GM12878 (cell line): ENCODE data around the gene SEMA3G. TPM values are rescaled to one million over a fixed set of nuclear protein-coding genes. Genes with fewer than 3 reads are reported as not detected.

Experiments used
- ATAC-seq: fragments of 200-7000 bp; cut with Tn5 transposase; 3 replicates; pipeline ENCODE4 v1.9.1; 2020; ENCODE audit warnings: mild to moderate bottlenecking, moderate library complexity
- BruUV-seq: library from RNA; stranded (reverse); fragments of 400-500 nt; replicated peaks from 2 replicates; lab custom pipeline; 2021; lab: Mats Ljungman, UMichigan
- CTCF ChIA-PET: fragments of 300-600 bp; sonication (Branson Sonifier 250); formaldehyde crosslinking; extraction: SDS; loops from one replicate; lab custom pipeline; 2021; ENCODE audit warnings: inconsistent platforms; lab: Yijun Ruan, JAX
- POLR2A ChIA-PET: fragments of 350-600 bp; formaldehyde crosslinking; extraction: SDS; loops from one replicate; lab custom pipeline; 2021; ENCODE audit warnings: inconsistent platforms; lab: Charles Lee
- RAD21 ChIA-PET: fragments of 300-600 bp; sonication (Branson Sonifier 250); formaldehyde crosslinking; loops from one replicate; lab custom pipeline; 2023; ENCODE audit warnings: antibody characterized with exemption; ENCODE audit not compliant: unreplicated experiment; lab: Charles Lee
- SMC1A ChIA-PET: fragments of 300-600 bp; sonication (Branson Sonifier 250); formaldehyde crosslinking; loops from one replicate; lab custom pipeline; 2023; ENCODE audit not compliant: unreplicated experiment, uncharacterized antibody; lab: Charles Lee
- DNase-seq: peaks from one replicate; pipeline ENCODE4 v3.0.0-alpha.2; 2011; ENCODE audit warnings: low read depth, low spot score
- FAIRE-seq: peaks from 3 replicates; lab custom pipeline; 2011; peaks lifted over from hg19 to GRCh38; lab: Jason Lieb, UNC
- H2AFZ ChIP-seq: 2 replicates; pipeline ENCODE4 v1.6.0; 2011; ENCODE audit warnings: low read depth, low read length, control low read depth; ENCODE audit not compliant: control insufficient read depth
- H3K27ac ChIP-seq: 2 replicates; pipeline ENCODE4 v1.5.1; 2011; ENCODE audit warnings: control low read depth; ENCODE audit not compliant: control insufficient read depth, insufficient read depth
- H3K27me3 ChIP-seq, 2 experiments: replicated peaks in 1 of 2; 2 replicates each; pipeline versions ENCODE4 v1.6.0 to v1.6.1; 2011; ENCODE audit warnings: low read length in 1 of 2; ENCODE audit not compliant: control insufficient read depth in 2 of 2, insufficient read depth in 2 of 2
- H3K36me3 ChIP-seq, 2 experiments: 2 replicates each; pipeline ENCODE4 v1.5.1; 2011; ENCODE audit warnings: low read length in 1 of 2; ENCODE audit not compliant: control insufficient read depth in 2 of 2, insufficient read depth in 2 of 2
- H3K4me1 ChIP-seq: 2 replicates; pipeline ENCODE4 v1.6.1; 2011; ENCODE audit warnings: mild to moderate bottlenecking, low read length, moderate library complexity, mixed read lengths; ENCODE audit not compliant: control insufficient read depth, insufficient read depth
- H3K4me2 ChIP-seq: 2 replicates; pipeline ENCODE4 v1.6.0; 2011; ENCODE audit warnings: control low read depth; ENCODE audit not compliant: control insufficient read depth, insufficient read depth
- H3K4me3 ChIP-seq: fragments of 200-600 bp; sonication (generic); 2 replicates; pipeline ENCODE4 v1.5.1; 2016
- H3K79me2 ChIP-seq: 2 replicates; pipeline ENCODE4 v1.6.0; 2011; ENCODE audit warnings: low read length; ENCODE audit not compliant: control insufficient read depth, insufficient read depth
- H3K9ac ChIP-seq: 2 replicates; pipeline ENCODE4 v1.8.0; 2011; ENCODE audit warnings: low read length, control low read depth, mixed read lengths; ENCODE audit not compliant: control insufficient read depth, insufficient read depth
- H3K9me3 ChIP-seq: replicated peaks from 3 replicates; pipeline ENCODE4 v1.5.1; 2011; ENCODE audit warnings: mild to moderate bottlenecking, low read length; ENCODE audit not compliant: control insufficient read depth, insufficient read depth
- H4K20me1 ChIP-seq: 2 replicates; pipeline ENCODE4 v1.6.0; 2011; ENCODE audit not compliant: control insufficient read depth, insufficient read depth
- DPF2 ChIP-seq: fragments of 450-650 bp; IDR thresholded peaks from 2 replicates; pipeline ENCODE4 v1.6.1; 2017; ENCODE audit warnings: mild to moderate bottlenecking
- EP300 ChIP-seq, 2 experiments: fragments of 150-350 bp in 1 of 2; IDR thresholded peaks; 2 replicates each; pipeline ENCODE4 v1.6.1; 2011 to 2012; ENCODE audit warnings: low read depth in 2 of 2, low read length in 2 of 2, borderline replicate concordance in 1 of 2, improper control_type of control experiment in 1 of 2, inconsistent platforms in 1 of 2; ENCODE audit not compliant: control insufficient read depth in 1 of 2
- GABPA ChIP-seq: IDR thresholded peaks from 2 replicates; pipeline ENCODE4 v1.6.1; 2014; ENCODE audit warnings: antibody characterized with exemption, low read depth, mild to moderate bottlenecking, inconsistent platforms
- HDAC2 ChIP-seq: fragments of 200-600 bp; sonication (generic); IDR thresholded peaks from 2 replicates; pipeline ENCODE4 v1.6.1; 2017
- IRF3 ChIP-seq: fragments of 450-650 bp; IDR thresholded peaks from 2 replicates; pipeline ENCODE4 v1.6.1; 2014; ENCODE audit warnings: mild to moderate bottlenecking
- MLLT1 ChIP-seq: fragments of 450-650 bp; IDR thresholded peaks from 2 replicates; pipeline ENCODE4 v1.6.1; 2016; ENCODE audit warnings: mild to moderate bottlenecking
- NR2C2 ChIP-seq: IDR thresholded peaks from 2 replicates; pipeline ENCODE4 v1.6.1; 2011; ENCODE audit warnings: borderline replicate concordance, low read depth; ENCODE audit not compliant: control insufficient read depth, insufficient read length
- PBX3 ChIP-seq: IDR thresholded peaks from 2 replicates; pipeline ENCODE4 v1.6.1; 2011; ENCODE audit warnings: mild to moderate bottlenecking, low read depth, low read length, moderate library complexity; ENCODE audit not compliant: insufficient replicate concordance
- STAT3 ChIP-seq: IDR thresholded peaks from 2 replicates; pipeline ENCODE4 v1.6.1; 2011; ENCODE audit warnings: low read depth, low read length, improper control_type of control experiment
- TAF1 ChIP-seq: IDR thresholded peaks from 2 replicates; pipeline ENCODE4 v1.6.1; 2011; ENCODE audit warnings: mild to moderate bottlenecking, low read depth, low read length, borderline replicate concordance
- ZBTB40 ChIP-seq: fragments of 450-650 bp; IDR thresholded peaks from 2 replicates; pipeline ENCODE4 v1.6.1; 2016; ENCODE audit warnings: mild to moderate bottlenecking, moderate library complexity, borderline replicate concordance
- WGBS: methylation state at CpG from one replicate; pipeline ENCODE4 v1.1.6; 2016; ENCODE audit warnings: low lambda C conversion rate; ENCODE audit not compliant: insufficient replicate concordance, insufficient coverage; ENCODE audit errors: missing lambda C conversion rate; 5-methylcytosine and 5-hydroxymethylcytosine counted together
- in situ Hi-C: fragments of 300-500 bp; cut with MboI; formaldehyde crosslinking; loops from 9 replicates; pipeline ENCODE4 v1.14.3; 2018; ENCODE audit warnings: mixed read lengths
- intact Hi-C: fragments of 100-400 bp; cut with micrococcal nuclease; formaldehyde crosslinking; loops from one replicate; pipeline ENCODE4 v1.14.2; 2022; ENCODE audit not compliant: unreplicated experiment
- polyA plus RNA-seq, 11 experiments: library from polyadenylated mRNA; depleted of rRNA in 4 of 11; unstranded in 6 of 11; stranded (reverse) in 5 of 11; fragments of >200 nt; fragmentation: Nextera tagmentation in 4 of 11; fragmentation: Illumina TruSeq in 1 of 11; extraction: Ambion mirVana in 4 of 11; extraction: Trizol in 1 of 11; gene quantifications; 1 replicate in 1 of 11; 2 replicates in 10 of 11; pipeline versions ENCODE4 v1.2.1 to v1.2.3, GENCODE V29; 2011 to 2016; ENCODE audit warnings: inconsistent platforms in 2 of 11, missing spikeins in 2 of 11, low read depth in 1 of 11
- total RNA-seq, 4 experiments: library from RNA; depleted of rRNA in 3 of 4; stranded (reverse); fragments of >200 nt in 3 of 4; fragmentation: Illumina TruSeq in 1 of 4; extraction: Trizol in 1 of 4; gene quantifications; 2 replicates each; pipeline versions ENCODE4 v1.2.1 to v1.2.3, GENCODE V29; 2013 to 2021

SEMA3G gene
- total and polyA plus RNA-seq, 10 of the 15 experiments (the other 5 are each of a cell fraction or from before 2014, with no cell fraction given), result 0.03 to 0.04 TPM; not detected in 8

DNA sequence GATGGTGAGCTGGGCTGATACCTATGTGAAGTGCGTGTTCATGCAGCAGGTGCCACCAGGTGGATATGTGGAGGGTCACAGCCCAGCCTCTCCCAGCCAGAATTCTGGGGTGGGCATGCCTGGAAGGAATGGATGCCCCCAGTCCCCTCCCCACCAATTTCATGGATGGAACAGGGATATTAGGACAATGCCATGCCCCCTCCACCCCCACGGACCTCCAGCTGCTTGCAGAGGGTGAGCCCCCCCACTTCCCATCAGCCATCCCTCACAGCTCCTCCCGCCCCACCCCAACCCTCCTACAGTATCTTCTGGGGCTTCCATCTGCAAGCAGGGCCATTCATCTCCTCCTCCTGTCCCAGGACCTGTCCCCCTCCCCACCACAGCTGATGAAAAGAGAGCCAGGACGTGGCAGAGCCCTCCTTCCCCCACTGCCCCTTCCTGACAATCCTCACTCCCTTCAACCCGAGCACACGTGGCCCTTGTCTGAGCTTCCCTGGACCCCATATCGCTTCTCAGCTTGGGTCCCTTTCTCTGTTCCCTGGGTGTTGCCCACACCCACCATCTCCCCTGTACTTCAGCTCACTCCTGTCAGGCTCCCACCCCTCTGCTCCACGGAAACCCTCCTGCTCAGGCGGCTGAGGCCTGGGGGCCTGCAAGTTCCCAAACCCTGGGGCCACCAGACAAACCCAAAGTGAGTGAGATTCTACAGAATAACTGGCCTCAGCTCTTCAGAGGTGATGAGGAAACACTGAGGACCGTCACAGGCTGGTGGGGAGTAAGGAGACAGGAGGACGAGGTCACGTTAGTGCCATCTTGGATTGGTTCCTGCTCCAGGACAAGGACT is 2.8 kb upstream of the SEMA3G start:
- no peak overlapping the region for H3K4me3 ChIP-seq
- H3K79me2 ChIP-seq, result no peaks in the 10 kb centered on the region
- WGBS, result 28% methylated on average over 12 of the region's 12 CpGs
- CTCF ChIA-PET, result interaction anchor here (0.8 to 6.6 kb wide), 22 partner anchors 9 to 395 kb away, joined by 3 to 147 read pairs (median 6); no protein-coding TSS in a partner anchor
- RAD21 ChIA-PET, result interaction anchor here (0.6 to 5.8 kb wide), 7 partner anchors 9 to 446 kb away, joined by 4 to 63 read pairs (median 5); no protein-coding TSS in a partner anchor
- H3K27ac ChIP-seq, result no peak overlapping the region
- H3K36me3 ChIP-seq, result no peaks in the 10 kb centered on the region
- FAIRE-seq (no peak), DNase-seq (no peak), ATAC-seq (no peak)
- no TSS peak for BruUV-seq
- no peak overlapping the region for H2AFZ ChIP-seq
- POLR2A ChIA-PET, result interaction anchor here (0.8 to 1.6 kb wide), 3 partner anchors 9 to 35 kb away, joined by 3 to 4 read pairs (median 3); no protein-coding TSS in a partner anchor
- in situ Hi-C loops, result no loop called here
- TF ChIP-seq HDAC2 (no peak), STAT3 (no peak), IRF3 (no peak), ZBTB40 (no peak), EP300 (IDR thresholded peaks at IDR 0.05; ENCODE audit: borderline replicate concordance in 1 of 2, control insufficient read depth in 1 of 2, low read depth in 2 of 2, low read length in 2 of 2) (no peak), DPF2 (no peak), GABPA (no peak), MLLT1 (no peak), NR2C2 (no peak), TAF1 (no peak), PBX3 (no peak)
- no peak overlapping the region for H3K4me2 ChIP-seq
- intact Hi-C loops, result loop anchor here (1.0 to 5.0 kb wide), 4 partner anchors 19 to 225 kb away; no protein-coding TSS in a partner anchor
- no peaks in the 10 kb centered on the region for H3K27me3 ChIP-seq
- no peaks in the 10 kb centered on the region for H3K9me3 ChIP-seq
- no peak overlapping the region for H3K9ac ChIP-seq
- no peaks in the 10 kb centered on the region for H4K20me1 ChIP-seq
- SMC1A ChIA-PET, result interaction anchor here (0.5 to 2.6 kb wide), 12 partner anchors 11 to 227 kb away, joined by 3 to 11 read pairs (median 4); no protein-coding TSS in a partner anchor
- H3K4me1 ChIP-seq, result no peaks in the 10 kb centered on the region
